PFSK-1 (cell line): Measurements from ENCODE around the gene IFITM10.

Experiments used
- SIN3A ChIP-seq: IDR thresholded peaks from 2 replicates; pipeline ENCODE4 v1.6.1; 2012; ENCODE audit warnings: mild to moderate bottlenecking, low read length, moderate library complexity, borderline replicate concordance; ENCODE audit not compliant: insufficient read depth
- TF ChIP-seq, protein P1 (sequence below), 2 experiments: IDR thresholded peaks; 2 replicates each; pipeline versions ENCODE4 v1.6.1 to v1.8.0; 2011 to 2012; ENCODE audit warnings: low read depth in 2 of 2, low read length in 2 of 2, control low read depth in 1 of 2, inconsistent platforms in 1 of 2, mild to moderate bottlenecking in 1 of 2, moderate library complexity in 1 of 2; ENCODE audit not compliant: insufficient read depth in 1 of 2

DNA sequence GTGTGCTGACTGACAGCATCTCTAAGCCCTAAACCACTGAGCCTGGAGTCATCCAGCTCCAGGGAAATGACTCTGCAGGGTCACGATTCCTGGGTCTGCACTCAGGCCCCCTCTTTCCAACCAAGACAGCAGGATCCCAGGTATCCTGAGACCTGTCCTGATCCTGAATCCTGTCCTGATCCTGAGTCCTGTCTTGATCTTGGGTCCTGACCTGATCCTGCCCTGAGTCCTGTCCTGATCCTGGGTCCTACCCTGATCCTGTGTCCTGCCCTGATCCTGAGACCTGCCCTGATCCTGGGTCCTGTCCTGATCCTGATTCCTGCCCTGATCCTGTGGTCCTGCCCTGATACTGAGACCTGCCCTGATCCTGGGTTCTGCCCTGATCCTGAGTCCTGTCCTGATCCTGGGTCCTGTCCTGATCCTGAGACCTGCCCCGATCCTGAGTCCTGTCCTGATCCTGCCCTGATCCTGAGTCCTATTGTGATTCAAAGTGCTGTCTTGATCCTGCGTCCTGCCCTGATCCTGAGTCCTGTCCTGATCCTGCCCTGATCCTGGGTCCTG lies 54.8 kb downstream of the IFITM10 start:
- TF ChIP-seq SIN3A = no peak
- TF ChIP-seq, protein P1, sequence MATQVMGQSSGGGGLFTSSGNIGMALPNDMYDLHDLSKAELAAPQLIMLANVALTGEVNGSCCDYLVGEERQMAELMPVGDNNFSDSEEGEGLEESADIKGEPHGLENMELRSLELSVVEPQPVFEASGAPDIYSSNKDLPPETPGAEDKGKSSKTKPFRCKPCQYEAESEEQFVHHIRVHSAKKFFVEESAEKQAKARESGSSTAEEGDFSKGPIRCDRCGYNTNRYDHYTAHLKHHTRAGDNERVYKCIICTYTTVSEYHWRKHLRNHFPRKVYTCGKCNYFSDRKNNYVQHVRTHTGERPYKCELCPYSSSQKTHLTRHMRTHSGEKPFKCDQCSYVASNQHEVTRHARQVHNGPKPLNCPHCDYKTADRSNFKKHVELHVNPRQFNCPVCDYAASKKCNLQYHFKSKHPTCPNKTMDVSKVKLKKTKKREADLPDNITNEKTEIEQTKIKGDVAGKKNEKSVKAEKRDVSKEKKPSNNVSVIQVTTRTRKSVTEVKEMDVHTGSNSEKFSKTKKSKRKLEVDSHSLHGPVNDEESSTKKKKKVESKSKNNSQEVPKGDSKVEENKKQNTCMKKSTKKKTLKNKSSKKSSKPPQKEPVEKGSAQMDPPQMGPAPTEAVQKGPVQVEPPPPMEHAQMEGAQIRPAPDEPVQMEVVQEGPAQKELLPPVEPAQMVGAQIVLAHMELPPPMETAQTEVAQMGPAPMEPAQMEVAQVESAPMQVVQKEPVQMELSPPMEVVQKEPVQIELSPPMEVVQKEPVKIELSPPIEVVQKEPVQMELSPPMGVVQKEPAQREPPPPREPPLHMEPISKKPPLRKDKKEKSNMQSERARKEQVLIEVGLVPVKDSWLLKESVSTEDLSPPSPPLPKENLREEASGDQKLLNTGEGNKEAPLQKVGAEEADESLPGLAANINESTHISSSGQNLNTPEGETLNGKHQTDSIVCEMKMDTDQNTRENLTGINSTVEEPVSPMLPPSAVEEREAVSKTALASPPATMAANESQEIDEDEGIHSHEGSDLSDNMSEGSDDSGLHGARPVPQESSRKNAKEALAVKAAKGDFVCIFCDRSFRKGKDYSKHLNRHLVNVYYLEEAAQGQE (IDR thresholded peaks at IDR 0.05; ENCODE audit: insufficient read depth in 1 of 2, low read depth in 2 of 2, low read length in 2 of 2) = no peak
